Activated T-helper 1 cell treated with Interleukin-2 at 50 U/mL for 16 hours (primary cell): ENCODE measurements around the gene IGSF3.
"Not testable (repeated sequence)": the region's sequence is repeated elsewhere in the genome, so short reads cannot be mapped to it uniquely, and the experiment has no call there.

ENCODE experiments used
- DNase-seq: peaks from one replicate; pipeline ENCODE4 v3.0.0-alpha.2; 2020; ENCODE audit warnings: low read depth

The IGSF3 gene

GRCh38 chr1:116630057-116630456 lies 37.5 kb downstream of the IGSF3 start:
- DNase-seq, result not testable (repeated sequence)

GRCh38 chr1:116629441-116629840 lies 38.1 kb downstream of the IGSF3 start:
- DNase-seq, result not testable (repeated sequence)

GRCh38 chr1:116628448-116628847 lies 39.1 kb downstream of the IGSF3 start:
- DNase-seq, result no peak

- not testable (repeated sequence) for DNase-seq
Measured at GRCh38 chr1:116627357-116627756, 40.2 kb downstream of the IGSF3 start.

GRCh38 chr1:116626915-116627314 lies 40.6 kb downstream of the IGSF3 start:
- DNase-seq, result not testable (repeated sequence)

- DNase-seq, result not testable (repeated sequence)
Measured at GRCh38 chr1:116625155-116625554, 42.4 kb downstream of the IGSF3 start.

- no peak for DNase-seq
Measured at GRCh38 chr1:116624040-116624439, 43.5 kb downstream of the IGSF3 start.

GRCh38 chr1:116622496-116622895 lies 45.0 kb downstream of the IGSF3 start:
- not testable (repeated sequence) for DNase-seq

GRCh38 chr1:116621756-116622155 lies 45.8 kb downstream of the IGSF3 start:
- DNase-seq, result not testable (repeated sequence)

GRCh38 chr1:116620392-116620791 lies 47.1 kb downstream of the IGSF3 start:
- DNase-seq, result not testable (repeated sequence)

GRCh38 chr1:116619106-116619505 lies 48.4 kb downstream of the IGSF3 start:
- not testable (repeated sequence) for DNase-seq

GRCh38 chr1:116617808-116618207 lies 49.7 kb downstream of the IGSF3 start:
- not testable (repeated sequence) for DNase-seq

GRCh38 chr1:116613825-116614224 lies 53.7 kb downstream of the IGSF3 start:
- not testable (repeated sequence) for DNase-seq

GRCh38 chr1:116609801-116610371 lies 57.6 kb downstream of the IGSF3 start:
- DNase-seq, result not testable (repeated sequence)

- DNase-seq, result not testable (repeated sequence)
Measured at GRCh38 chr1:116608841-116609240, 58.7 kb downstream of the IGSF3 start.

GRCh38 chr1:116608151-116608550 lies 59.4 kb downstream of the IGSF3 start:
- not testable (repeated sequence) for DNase-seq

GRCh38 chr1:116607463-116607862 lies 60.1 kb downstream of the IGSF3 start:
- not testable (repeated sequence) for DNase-seq

GRCh38 chr1:116606067-116606466 lies 61.5 kb downstream of the IGSF3 start:
- not testable (repeated sequence) for DNase-seq

- DNase-seq, result no peak
Measured at GRCh38 chr1:116605315-116605714, 62.2 kb downstream of the IGSF3 start.

GRCh38 chr1:116604408-116604807 lies 63.1 kb downstream of the IGSF3 start:
- DNase-seq, result not testable (repeated sequence)

- DNase-seq, result not testable (repeated sequence)
Measured at GRCh38 chr1:116603646-116604045, 63.9 kb downstream of the IGSF3 start.

- not testable (repeated sequence) for DNase-seq
Measured at GRCh38 chr1:116599369-116599768, 68.2 kb downstream of the IGSF3 start.

- not testable (repeated sequence) for DNase-seq
Measured at GRCh38 chr1:116598420-116599036, 69.0 kb downstream of the IGSF3 start.

- DNase-seq, result not testable (repeated sequence)
Measured at GRCh38 chr1:116597388-116597787, 70.1 kb downstream of the IGSF3 start.
